Measurements from ENCODE around the gene LRIT2. TPM values are rescaled to one million over a fixed set of nuclear protein-coding genes. Genes with fewer than 3 reads are reported as not detected.
A peak's percentile ranks its signal among the peaks of the same experiment; 100 is the strongest.

LRIT2 gene
- total and polyA plus RNA-seq, 9 of the 15 experiments (the other 6 are each of a cell fraction or from before 2014, with no cell fraction given): not detected

GRCh38 chr10:84267503-84268126 lies 42.3 kb upstream of the LRIT2 start (continued):
- TF ChIP-seq HDAC3 (IDR thresholded peaks at IDR 0.05; ENCODE audit: borderline replicate concordance, partially characterized antibody) (no peak), CBX3 (IDR thresholded peaks at IDR 0.05; ENCODE audit: borderline replicate concordance in 1 of 2, low read length in 2 of 2) (no peak; a peak in 1 of 3 replicates), BHLHE40 (IDR thresholded peaks at IDR 0.05; ENCODE audit: low read length) (peak; percentile 33; the same call in 1 of the 2 replicates), PYGO2 (tag; IDR thresholded peaks at IDR 0.05) (no peak), GABPB2 (CRISPR knock-in tag; conservative IDR thresholded peaks at IDR 0.05) (no peak), ATF2 (CRISPR knock-in tag; IDR thresholded peaks at IDR 0.05) (no peak), RBM14 (IDR thresholded peaks at IDR 0.05; ENCODE audit: borderline replicate concordance, insufficient read depth, low read depth, low read length) (no peak), RCOR1 (IDR thresholded peaks at IDR 0.05; ENCODE audit: borderline replicate concordance in 1 of 2, low read depth in 2 of 2, low read length in 2 of 2) (0 out of 4 replicates have a peak, but pooled peaks of 1 of the 2 experiments have one; percentile 44), SMARCC2 (IDR thresholded peaks at IDR 0.05; ENCODE audit: low read depth) (no peak), SPI1 (IDR thresholded peaks at IDR 0.05; ENCODE audit: borderline replicate concordance, low read depth, low read length) (0 out of 2 replicates have a peak, but pooled peaks have one; percentile 19), ILF3 (IDR thresholded peaks at IDR 0.05; ENCODE audit: borderline replicate concordance) (no peak), RHOXF2B (CRISPR knock-in tag; conservative IDR thresholded peaks at IDR 0.05) (no peak), TBL1XR1 (IDR thresholded peaks at IDR 0.05; ENCODE audit: low read length in 2 of 2) (0 out of 4 replicates have a peak, but pooled peaks of 1 of the 2 experiments have one; percentile 26), ZNF668 (CRISPR knock-in tag; IDR thresholded peaks at IDR 0.05) (no peak), PHF20 (IDR thresholded peaks at IDR 0.05; ENCODE audit: partially characterized antibody) (no peak), CREM (IDR thresholded peaks at IDR 0.05; ENCODE audit: low read depth) (0 out of 2 replicates have a peak, but pooled peaks have one; percentile 6), ZBTB2 (IDR thresholded peaks at IDR 0.05) (no peak), CC2D1A (IDR thresholded peaks at IDR 0.05) (0 out of 2 replicates have a peak, but pooled peaks have one; percentile 32), ASH1L (IDR thresholded peaks at IDR 0.05; ENCODE audit: borderline replicate concordance, low read depth, partially characterized antibody) (no peak), CBX1 (IDR thresholded peaks at IDR 0.05; ENCODE audit: low read depth) (no peak), GABPA (tag; conservative IDR thresholded peaks at IDR 0.05; ENCODE audit: low read depth) (peak; percentile 39; the same call in 1 of the 2 replicates), POLR2G (IDR thresholded peaks at IDR 0.05; ENCODE audit: low read depth, low read length) (no peak), TGIF2 (CRISPR knock-in tag; IDR thresholded peaks at IDR 0.05) (no peak)
- TF ChIP-seq, protein P1, sequence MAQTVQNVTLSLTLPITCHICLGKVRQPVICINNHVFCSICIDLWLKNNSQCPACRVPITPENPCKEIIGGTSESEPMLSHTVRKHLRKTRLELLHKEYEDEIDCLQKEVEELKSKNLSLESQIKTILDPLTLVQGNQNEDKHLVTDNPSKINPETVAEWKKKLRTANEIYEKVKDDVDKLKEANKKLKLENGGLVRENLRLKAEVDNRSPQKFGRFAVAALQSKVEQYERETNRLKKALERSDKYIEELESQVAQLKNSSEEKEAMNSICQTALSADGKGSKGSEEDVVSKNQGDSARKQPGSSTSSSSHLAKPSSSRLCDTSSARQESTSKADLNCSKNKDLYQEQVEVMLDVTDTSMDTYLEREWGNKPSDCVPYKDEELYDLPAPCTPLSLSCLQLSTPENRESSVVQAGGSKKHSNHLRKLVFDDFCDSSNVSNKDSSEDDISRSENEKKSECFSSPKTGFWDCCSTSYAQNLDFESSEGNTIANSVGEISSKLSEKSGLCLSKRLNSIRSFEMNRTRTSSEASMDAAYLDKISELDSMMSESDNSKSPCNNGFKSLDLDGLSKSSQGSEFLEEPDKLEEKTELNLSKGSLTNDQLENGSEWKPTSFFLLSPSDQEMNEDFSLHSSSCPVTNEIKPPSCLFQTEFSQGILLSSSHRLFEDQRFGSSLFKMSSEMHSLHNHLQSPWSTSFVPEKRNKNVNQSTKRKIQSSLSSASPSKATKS (CRISPR knock-in tag; IDR thresholded peaks at IDR 0.05): no peak

All from K562 (cell line).